Globus pallidus (tissue), 1 donor: ENCODE measurements around the gene GAL3ST1.

ENCODE experiments used
- DNase-seq: peaks from one replicate; pipeline ENCODE4 v3.0.0-alpha.2; 2015; ENCODE audit warnings: low spot score

GAL3ST1 gene

GRCh38 chr22:30531651-30532608 lies 42.5 kb downstream of the GAL3ST1 start:
- no peak for DNase-seq

GRCh38 chr22:30526656-30527055 lies 47.8 kb downstream of the GAL3ST1 start:
- no peak for DNase-seq

GRCh38 chr22:30523646-30524489 lies 50.6 kb downstream of the GAL3ST1 start:
- no peak for DNase-seq

- no peak for DNase-seq
These were observed 52.9 kb downstream of the GAL3ST1 start for GRCh38 chr22:30521368-30522156.

- no peak for DNase-seq
These were observed 54.5 kb downstream of the GAL3ST1 start for GRCh38 chr22:30519842-30520425.

- no peak for DNase-seq
These were observed 57.7 kb downstream of the GAL3ST1 start for GRCh38 chr22:30516731-30517130.

GRCh38 chr22:30516273-30516672 lies 58.2 kb downstream of the GAL3ST1 start:
- no peak for DNase-seq

- no peak for DNase-seq
These were observed 60.2 kb downstream of the GAL3ST1 start for GRCh38 chr22:30514252-30514651.

GRCh38 chr22:30513462-30513861 lies 61.0 kb downstream of the GAL3ST1 start:
- no peak for DNase-seq

GRCh38 chr22:30511911-30512310 lies 62.6 kb downstream of the GAL3ST1 start:
- no peak for DNase-seq

- DNase-seq, result no peak
These were observed 63.4 kb downstream of the GAL3ST1 start for GRCh38 chr22:30511109-30511508.

- DNase-seq, result no peak
These were observed 66.2 kb downstream of the GAL3ST1 start for GRCh38 chr22:30508216-30508615.

GRCh38 chr22:30507670-30508069 lies 66.8 kb downstream of the GAL3ST1 start:
- no peak for DNase-seq

- no peak for DNase-seq
These were observed 67.9 kb downstream of the GAL3ST1 start for GRCh38 chr22:30506507-30506968.
